T-helper 2 cell treated with Interferon-gamma antibody and Interleukin-4, amounts not matched to agents 100 ng/mL and 5 ng/mL, for 36 hours (primary cell): ENCODE results near the gene TMC8. TPM values are rescaled to one million over a fixed set of nuclear protein-coding genes. Genes with fewer than 3 reads are reported as not detected.
"Not testable (repeated sequence)": the region's sequence is repeated elsewhere in the genome, so short reads cannot be mapped to it uniquely, and the experiment has no call there.

Experiments
- intact Hi-C: fragments of 100-400 bp; cut with micrococcal nuclease; formaldehyde crosslinking; loops from one replicate; pipeline ENCODE4 v1.15.1; 2023
- total RNA-seq: library from RNA; stranded (reverse); gene quantifications from 2 replicates; pipeline ENCODE4 v1.2.3, GENCODE V29; 2022

The TMC8 gene
- total RNA-seq, 1 donor from 2014 or later, result 371 TPM

DNA sequence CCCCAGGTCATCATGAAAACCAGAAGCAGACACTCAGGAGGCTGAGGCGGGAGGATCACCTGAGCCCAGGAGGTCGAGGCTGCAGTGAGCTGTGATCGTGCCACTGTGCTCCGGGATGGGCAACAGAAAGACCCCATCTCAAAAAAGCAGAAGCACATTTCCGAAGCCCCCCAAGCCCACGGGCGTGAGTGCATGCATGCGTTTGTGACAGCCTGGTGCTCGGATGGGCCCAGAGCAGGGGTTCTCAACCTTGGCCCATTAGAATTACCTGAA lies 21.1 kb upstream of the TMC8 start:
- intact Hi-C loops, result no loop called here

DNA sequence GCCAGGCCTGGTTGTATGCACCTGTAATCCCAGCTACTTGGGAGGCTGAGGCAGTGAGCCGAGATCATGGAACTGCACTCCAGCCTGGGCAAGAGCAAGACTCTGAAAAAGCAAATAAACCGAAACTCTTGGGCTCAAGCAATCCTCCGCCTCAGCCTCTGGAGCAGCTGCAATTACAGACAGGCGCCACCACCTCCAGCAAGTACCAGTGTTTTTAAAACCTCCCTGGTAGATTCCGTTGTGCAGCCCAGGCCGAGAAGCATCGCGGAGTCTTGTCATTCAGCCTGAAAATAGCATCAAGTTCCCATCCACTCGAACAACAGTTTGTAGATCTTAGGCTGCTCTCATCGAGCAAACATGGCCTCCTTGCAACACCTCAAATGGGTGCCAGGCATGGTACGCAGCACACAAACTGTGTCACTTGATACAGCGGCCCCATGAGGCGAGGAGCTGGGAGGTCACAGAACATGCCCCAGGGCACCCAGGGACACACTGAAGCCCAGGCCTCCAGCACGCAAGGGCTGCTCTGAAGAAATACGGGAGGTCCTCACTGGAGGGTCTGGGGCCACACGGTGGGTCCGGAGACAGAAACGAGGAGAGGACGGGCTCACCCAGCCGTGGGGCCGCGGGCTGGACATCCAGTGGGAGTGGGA lies 20.1 kb upstream of the TMC8 start:
- intact Hi-C loops, result no loop called here

- intact Hi-C loops, result no loop called here
Measured at GRCh38 chr17:78111016-78111726, 19.4 kb upstream of the TMC8 start.

- intact Hi-C loops, result loop anchor here (1.0 kb wide), 2 partner anchors 22 to 64 kb away; no protein-coding TSS in a partner anchor
Measured at GRCh38 chr17:78111727-78112517, 18.6 kb upstream of the TMC8 start.

GRCh38 chr17:78112518-78113471 lies 17.8 kb upstream of the TMC8 start:
- intact Hi-C loops, result loop anchor here (1.0 kb wide), 2 partner anchors 22 to 64 kb away; no protein-coding TSS in a partner anchor

DNA sequence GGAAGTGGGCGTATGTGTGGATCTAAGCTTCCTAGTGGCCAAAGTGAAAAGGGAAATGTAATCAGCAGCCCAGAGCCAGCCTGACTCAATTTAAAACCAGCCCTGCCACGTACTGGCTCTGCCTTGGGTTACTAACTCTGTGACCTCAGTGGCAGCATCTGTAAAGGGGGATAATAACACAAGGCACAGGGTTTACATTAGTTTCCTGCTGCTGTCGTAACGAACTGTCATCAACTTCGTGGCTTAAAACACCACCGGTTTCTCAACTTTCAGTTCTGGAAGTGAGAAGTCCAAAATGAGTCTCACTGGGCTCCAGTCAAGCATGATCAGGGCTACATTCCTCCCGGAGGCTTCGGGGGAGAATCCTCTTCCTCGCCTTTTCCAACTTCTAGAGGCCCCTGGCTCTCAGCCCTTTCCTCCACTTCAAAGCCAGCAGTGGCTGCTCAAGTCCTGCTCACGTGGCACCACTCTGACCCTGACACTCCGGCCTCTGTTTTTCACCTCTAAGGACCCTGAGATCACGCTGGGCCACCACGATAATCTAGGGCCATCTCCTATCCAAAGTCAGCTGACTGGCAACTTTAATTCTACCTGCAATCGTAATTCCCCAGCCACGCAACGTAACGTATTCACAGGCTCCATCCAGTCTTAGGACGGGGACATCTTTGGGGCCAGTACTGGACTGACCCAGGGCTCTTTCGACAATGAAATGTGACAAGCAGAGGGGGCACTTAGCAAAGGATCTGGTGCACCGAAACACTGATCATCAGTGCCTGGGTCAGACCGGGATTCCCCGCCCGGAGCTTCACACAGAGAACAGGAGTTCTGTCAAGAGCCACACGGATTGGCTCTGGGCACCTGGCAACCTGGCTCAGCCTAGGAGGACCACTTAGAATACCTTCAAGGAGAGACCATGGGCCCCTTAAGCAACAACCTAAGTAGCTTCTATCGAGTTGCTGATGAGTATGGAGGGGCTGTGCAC lies 16.5 kb upstream of the TMC8 start:
- intact Hi-C loops, result no loop called here

GRCh38 chr17:78114831-78115723 lies 15.5 kb upstream of the TMC8 start:
- intact Hi-C loops, result no loop called here

DNA sequence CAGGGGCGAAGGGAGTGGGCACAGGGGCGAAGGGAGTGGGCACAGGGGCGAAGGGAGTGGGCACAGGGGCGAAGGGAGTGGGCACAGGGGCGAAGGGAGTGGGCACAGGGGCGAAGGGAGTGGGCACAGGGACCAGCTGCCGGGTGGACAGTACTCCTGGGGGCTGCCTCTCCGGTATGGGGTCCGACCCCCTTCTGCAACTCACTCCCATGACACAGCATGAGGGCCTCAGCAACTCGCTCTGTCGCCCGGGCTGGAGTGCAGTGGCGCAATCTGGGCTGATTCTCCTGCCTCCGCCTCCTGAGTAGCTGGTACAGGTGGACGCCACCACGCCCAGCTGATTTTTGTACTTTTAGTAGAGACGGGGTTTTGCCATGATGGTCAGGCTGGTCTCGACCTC lies 14.8 kb upstream of the TMC8 start:
- intact Hi-C loops, result not testable (repeated sequence)

DNA sequence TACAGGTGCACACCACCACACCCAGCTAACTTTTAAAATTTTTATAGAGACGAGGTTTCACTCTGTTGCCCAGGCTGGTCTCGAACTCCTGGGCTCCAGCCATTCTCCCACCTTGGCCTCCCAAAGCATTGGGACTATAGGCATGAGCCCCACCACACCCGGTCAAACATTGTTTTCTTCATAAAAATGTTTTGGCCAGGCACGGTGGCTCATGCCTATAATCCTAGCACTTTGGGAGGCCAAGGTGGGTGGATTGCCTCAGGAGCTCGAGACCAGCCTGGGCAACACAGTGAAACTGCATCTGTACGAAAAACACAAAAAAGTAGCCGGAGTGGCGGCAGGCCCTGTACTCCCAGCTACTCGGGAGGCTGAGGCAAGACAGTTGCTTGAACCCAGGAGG lies 14.2 kb upstream of the TMC8 start:
- intact Hi-C loops, result no loop called here

- intact Hi-C loops, result no loop called here
Measured at GRCh38 chr17:78117027-78117981, 13.3 kb upstream of the TMC8 start.

- intact Hi-C loops, result no loop called here
Measured at GRCh38 chr17:78118801-78119241, 11.8 kb upstream of the TMC8 start.

DNA sequence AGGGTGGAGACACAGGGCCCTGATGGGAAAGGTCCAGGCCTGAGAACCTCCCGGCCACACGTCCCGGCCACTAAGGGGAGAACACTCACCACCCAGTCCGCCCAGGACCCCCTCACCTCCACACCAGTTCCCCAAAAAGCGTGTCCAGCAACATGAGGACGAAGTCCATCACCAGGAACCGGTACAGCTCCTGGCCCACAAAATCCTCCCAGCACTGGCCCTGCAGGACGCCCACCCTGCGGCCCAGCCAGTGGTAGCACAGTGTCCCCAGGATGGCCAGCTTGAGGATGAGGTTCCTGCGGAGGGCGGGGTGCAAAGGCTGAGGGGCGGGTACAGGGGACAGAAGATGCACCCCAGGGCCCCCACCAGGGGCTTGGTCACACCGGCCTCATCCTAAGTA lies 10.0 kb upstream of the TMC8 start:
- intact Hi-C loops, result loop anchor here (2.0 kb wide), 1 partner anchor 14 kb away; no protein-coding TSS in a partner anchor

- intact Hi-C loops, result loop anchor here (1.0 to 2.0 kb wide), 2 partner anchors 9 to 14 kb away; partner anchors contain the start of gene TMC8
Measured at GRCh38 chr17:78120971-78121800, 9.4 kb upstream of the TMC8 start.

DNA sequence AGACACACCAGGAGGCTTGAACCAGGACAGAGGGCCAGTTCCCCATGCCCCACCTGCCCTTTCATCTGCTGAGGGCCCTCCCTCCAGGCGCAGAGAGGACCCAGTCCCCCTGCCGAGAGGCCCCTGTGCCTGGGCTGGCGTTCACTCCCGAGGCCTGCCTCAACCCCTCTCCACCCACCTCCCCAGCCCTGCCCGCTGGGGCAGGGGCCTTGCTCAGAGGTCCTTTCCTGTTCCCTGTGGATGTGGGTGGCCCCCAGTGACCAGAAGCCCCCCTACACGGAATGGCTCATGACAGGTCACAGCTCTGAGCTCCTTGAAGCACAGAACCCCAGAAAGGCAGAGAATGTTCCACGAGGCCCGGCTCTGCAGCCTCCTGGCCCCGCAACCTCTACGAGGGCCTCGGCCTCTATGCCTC lies 8.8 kb upstream of the TMC8 start:
- intact Hi-C loops, result loop anchor here (1.0 to 2.0 kb wide), 2 partner anchors 8 to 13 kb away; partner anchors contain the start of gene TMC8

DNA sequence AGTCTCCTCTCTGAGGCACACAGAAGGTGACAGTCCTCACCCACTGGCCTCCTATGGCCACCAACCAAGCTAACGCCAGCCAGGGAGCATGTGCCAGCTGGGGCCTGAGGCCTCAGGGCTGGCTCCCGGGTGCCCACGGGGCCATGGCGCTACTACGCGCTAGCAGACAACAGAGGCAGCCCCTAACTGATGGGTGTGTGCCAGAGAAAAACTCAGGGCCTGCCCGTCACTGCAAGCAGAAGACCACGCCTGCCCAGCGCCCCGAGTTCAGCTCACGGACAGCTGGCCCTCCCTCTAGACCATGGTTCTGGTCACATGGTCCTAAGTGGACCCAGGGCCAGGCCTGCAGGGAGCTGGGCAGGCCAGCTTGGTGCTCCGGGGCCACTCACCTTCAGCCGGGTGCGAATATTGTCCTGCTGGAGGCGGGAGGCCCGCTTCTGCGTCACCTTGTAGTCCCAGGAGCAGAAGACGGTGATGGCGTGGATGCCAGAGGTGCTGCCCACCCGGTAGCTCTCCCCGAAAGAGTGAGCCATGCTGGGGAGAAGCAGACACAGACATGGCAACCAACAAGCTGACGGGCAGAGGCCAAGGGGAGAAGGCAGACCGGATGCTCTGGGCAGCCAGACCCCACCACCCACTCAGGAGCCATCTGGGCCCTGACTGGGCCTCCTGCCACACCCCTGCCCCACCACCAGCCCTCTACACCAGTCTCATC lies 8.2 kb upstream of the TMC8 start:
- intact Hi-C loops, result no loop called here

- intact Hi-C loops, result no loop called here
Measured at GRCh38 chr17:78122931-78123249, 7.7 kb upstream of the TMC8 start.
